ENCODE data around the gene H2AZ1.

The H2AZ1 gene

DNA sequence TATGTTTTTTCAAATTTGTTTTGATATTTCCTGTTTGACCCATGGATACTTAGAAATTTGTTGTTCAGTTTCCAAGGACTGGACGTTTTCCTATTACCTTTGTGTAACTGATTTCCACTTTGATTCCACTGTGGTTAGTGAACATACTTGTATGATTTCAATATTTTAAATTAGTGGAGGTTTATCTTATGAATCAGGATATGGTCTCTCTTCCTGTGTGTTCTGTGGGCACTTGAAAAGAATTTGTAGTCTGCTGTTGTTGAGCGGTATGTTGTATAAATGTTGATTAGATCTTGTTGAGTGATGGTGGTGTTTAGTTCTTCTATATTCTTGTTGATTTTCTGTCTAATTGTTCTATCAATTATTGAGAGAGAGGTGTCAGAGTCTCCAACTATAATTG, 34.6 kb downstream of the H2AZ1 start:
- H3F3A ChIP-seq (ENCODE audit: low read depth) = no peaks in the 10 kb centered on the region
- no peaks in the 10 kb centered on the region for H3K79me2 ChIP-seq (ENCODE audit: insufficient read depth, low read length)
- H3K9me2 ChIP-seq (replicated peaks; ENCODE audit: low read depth, low read length) = no peaks in the 10 kb centered on the region
- H3K4me3 ChIP-seq (ENCODE audit: low read length, poor library complexity, severe bottlenecking) = no peak overlapping the region
- peaks cover 15% of the 10 kb centered on the region for H3K36me3 ChIP-seq (ENCODE audit: insufficient read depth, low read length)
- 0 out of 2 replicates have a peak, but pooled peaks cover 5% of the 10 kb centered on the region for H3K9me3 ChIP-seq (ENCODE audit: insufficient read depth, low read depth, low read length)
- no peak overlapping the region for H3K4me2 ChIP-seq (ENCODE audit: low read depth, low read length, poor library complexity, severe bottlenecking)
- H4K20me1 ChIP-seq (ENCODE audit: insufficient read depth, low read length, poor library complexity, severe bottlenecking) = peaks cover 11% of the 10 kb centered on the region
- H3K27me3 ChIP-seq (ENCODE audit: insufficient read depth, low read length, poor library complexity, severe bottlenecking) = no peaks in the 10 kb centered on the region
- no peak overlapping the region for H3K9ac ChIP-seq (ENCODE audit: low read depth, low read length, poor library complexity, severe bottlenecking)
- H3K4me1 ChIP-seq (ENCODE audit: insufficient read depth, low read length, poor library complexity, severe bottlenecking) = peaks cover 7% of the 10 kb centered on the region
- TF ChIP-seq, protein P1, sequence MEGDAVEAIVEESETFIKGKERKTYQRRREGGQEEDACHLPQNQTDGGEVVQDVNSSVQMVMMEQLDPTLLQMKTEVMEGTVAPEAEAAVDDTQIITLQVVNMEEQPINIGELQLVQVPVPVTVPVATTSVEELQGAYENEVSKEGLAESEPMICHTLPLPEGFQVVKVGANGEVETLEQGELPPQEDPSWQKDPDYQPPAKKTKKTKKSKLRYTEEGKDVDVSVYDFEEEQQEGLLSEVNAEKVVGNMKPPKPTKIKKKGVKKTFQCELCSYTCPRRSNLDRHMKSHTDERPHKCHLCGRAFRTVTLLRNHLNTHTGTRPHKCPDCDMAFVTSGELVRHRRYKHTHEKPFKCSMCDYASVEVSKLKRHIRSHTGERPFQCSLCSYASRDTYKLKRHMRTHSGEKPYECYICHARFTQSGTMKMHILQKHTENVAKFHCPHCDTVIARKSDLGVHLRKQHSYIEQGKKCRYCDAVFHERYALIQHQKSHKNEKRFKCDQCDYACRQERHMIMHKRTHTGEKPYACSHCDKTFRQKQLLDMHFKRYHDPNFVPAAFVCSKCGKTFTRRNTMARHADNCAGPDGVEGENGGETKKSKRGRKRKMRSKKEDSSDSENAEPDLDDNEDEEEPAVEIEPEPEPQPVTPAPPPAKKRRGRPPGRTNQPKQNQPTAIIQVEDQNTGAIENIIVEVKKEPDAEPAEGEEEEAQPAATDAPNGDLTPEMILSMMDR (conservative IDR thresholded peaks at IDR 0.05; ENCODE audit: low read length) = no peak
- TF ChIP-seq EZH2phosphoT487 (IDR thresholded peaks at IDR 0.05; ENCODE audit: borderline replicate concordance) = peak; percentile 57; the same call in 1 of the 2 replicates
- H2AFZ ChIP-seq (ENCODE audit: low read length) = no peak overlapping the region
